22Rv1 (cell line): ENCODE results near the gene ANKRD26.

Source experiments
- H3K27ac ChIP-seq: fragments of 450-650 bp; 2 replicates; pipeline ENCODE4 v1.5.1; 2017
- ZFX ChIP-seq: fragments of 450-650 bp; IDR thresholded peaks from 2 replicates; pipeline ENCODE4 v1.6.1; 2017; ENCODE audit warnings: antibody characterized with exemption, borderline replicate concordance
- TF ChIP-seq, protein P1 (sequence below): fragments of 450-650 bp; IDR thresholded peaks from 2 replicates; pipeline ENCODE4 v1.5.1; 2017; ENCODE audit warnings: mild to moderate bottlenecking

ANKRD26 gene

DNA sequence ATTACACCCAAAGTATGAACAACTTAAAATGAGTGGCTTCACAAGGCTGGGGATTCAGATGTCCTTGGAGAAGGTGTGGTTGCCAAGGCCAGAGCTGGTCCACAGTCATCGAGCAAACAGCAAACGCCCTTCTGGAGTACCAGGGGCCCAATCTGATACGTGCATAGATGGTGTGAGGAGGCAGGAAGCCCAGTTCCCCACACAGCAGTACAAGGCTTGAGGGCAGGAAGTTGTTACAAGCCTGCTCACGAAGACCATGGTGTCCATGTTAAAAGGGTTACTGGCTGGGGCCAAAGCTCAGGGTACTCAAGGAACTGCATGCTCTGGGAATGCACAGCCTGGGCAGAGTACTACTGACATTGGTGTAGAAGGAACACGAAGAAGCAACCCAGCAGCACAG, 4.6 kb upstream of the ANKRD26 start:
- TF ChIP-seq ZFX = no peak
- TF ChIP-seq, protein P1, sequence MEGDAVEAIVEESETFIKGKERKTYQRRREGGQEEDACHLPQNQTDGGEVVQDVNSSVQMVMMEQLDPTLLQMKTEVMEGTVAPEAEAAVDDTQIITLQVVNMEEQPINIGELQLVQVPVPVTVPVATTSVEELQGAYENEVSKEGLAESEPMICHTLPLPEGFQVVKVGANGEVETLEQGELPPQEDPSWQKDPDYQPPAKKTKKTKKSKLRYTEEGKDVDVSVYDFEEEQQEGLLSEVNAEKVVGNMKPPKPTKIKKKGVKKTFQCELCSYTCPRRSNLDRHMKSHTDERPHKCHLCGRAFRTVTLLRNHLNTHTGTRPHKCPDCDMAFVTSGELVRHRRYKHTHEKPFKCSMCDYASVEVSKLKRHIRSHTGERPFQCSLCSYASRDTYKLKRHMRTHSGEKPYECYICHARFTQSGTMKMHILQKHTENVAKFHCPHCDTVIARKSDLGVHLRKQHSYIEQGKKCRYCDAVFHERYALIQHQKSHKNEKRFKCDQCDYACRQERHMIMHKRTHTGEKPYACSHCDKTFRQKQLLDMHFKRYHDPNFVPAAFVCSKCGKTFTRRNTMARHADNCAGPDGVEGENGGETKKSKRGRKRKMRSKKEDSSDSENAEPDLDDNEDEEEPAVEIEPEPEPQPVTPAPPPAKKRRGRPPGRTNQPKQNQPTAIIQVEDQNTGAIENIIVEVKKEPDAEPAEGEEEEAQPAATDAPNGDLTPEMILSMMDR = no peak
- no peak overlapping the region for H3K27ac ChIP-seq

DNA sequence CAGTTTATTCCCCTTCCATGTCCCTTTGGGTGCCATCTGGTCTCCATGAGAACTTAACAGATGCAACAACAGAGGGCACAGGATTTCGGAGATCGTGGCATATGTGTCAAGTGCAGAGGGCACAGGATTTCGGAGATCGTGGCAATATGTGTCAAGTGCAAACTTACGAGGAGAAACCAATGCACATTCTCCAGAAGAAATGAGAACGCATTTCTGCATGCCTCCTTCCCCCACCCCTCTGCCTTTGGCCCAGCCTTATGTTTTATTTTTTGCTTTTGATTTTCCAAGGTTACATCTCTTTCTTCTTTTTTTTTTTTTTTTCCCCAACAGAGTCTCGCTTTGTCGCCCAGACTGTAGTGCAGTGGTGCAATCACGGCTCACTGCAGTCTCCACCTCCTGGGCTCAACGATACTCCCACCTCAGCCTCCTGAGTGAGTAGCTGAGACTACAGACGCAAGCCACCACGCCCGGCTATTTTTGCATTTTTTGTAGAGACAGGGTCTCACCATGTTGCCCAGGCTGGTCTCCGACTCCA, 586 bp upstream of the ANKRD26 start:
- peak overlapping the region; percentile 85 for H3K27ac ChIP-seq
- TF ChIP-seq, protein P1 = no peak
- no peak for TF ChIP-seq ZFX

DNA sequence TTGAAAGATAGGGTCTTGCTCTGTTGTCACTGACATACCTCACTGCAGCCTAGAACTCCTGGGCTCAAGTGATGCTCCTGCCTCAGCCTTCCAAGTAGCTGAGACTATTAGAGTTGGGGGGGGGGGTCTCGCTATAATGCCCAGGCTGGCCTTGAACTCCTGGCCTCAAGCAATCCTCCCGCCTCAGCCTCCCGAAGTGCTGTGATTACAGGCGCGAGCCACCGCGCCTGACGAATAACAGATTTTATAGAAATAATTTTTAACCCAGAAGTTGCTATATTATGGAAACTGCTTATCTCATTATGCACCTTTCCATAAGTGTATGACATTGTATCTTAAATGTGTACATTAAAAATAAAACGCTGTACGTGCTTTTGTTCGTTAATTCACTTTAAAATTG, 846 bp downstream of the ANKRD26 start:
- no peak for TF ChIP-seq ZFX
- TF ChIP-seq, protein P1 = no peak
- H3K27ac ChIP-seq = peak overlapping the region; percentile 85

DNA sequence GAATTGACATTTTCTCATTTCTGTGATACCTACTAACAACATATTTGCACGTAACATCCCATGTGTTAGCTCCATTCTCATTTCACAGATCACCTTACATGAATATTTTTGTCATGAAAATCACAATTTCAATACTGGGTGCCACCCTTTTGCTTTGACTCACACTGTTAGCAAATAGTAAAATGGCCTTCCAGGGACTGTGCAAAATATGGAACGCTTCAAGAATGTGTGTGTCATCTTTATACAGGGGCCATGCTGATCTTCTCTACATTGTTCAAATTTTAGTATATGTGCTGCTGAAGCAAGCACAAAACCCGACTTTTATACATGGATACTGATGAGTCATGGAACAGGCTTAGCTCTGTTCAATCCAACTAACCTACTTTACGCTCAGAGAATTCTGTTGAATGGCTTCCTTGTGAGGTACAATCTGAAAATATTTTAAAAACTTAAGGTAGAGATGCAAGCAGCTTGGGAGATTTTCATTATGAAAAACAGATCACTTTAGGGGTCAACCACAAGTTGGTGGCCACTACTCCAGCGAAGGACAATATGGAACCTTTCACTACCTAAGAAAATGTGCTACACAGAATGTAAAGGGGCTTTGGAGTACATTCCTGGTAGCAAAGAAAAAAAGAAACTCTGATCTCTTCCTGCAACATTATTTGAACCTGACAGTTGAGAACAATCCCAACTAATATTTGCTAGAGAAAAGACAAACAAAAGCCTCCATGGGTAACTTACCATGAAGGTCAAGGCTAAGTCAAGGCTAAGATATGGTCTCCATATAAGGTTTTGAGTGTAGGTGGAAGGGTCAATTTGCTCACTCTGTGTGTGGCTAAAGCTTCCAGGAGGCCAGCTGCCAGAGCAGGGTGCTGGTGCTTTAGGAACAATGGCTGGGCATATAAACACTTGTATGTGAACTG, 11.9 kb downstream of the ANKRD26 start:
- TF ChIP-seq, protein P1 = no peak
- TF ChIP-seq ZFX = no peak
- H3K27ac ChIP-seq = peak overlapping the region; percentile 47

DNA sequence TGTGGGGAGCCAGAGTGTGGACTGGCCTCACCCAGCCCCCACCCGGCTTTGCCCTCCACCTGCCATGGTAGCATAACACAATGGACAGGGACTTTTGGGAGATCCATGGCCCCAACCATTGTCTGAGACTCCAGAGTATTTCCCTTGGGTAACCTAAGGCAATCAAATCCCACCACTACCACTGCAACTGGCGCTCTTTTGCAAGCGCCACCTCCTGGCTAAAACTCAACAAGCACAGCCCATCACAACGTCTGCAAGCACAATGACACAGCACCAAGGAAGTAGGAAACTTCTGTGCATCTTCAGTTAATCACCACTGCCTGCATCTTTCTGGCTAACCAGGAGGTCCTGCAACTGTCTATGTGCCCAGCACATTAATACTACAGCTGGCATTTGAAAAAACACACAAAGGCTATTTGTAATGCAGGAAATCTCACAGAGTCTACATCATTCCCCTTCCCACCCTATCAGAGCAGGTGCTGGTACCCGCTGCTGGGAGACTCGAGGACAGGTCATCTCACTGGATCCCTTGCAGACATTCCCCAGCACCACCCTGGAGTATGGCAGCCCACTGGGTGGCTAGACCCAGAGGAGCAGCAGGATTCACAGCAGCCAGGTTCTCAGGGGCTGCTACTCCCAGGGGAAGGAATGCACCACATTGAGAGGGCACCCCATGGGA, 27.7 kb downstream of the ANKRD26 start:
- no peak for TF ChIP-seq ZFX
- TF ChIP-seq, protein P1 = peak; percentile 18; the same call in 1 of the 2 replicates
- no peak overlapping the region for H3K27ac ChIP-seq

DNA sequence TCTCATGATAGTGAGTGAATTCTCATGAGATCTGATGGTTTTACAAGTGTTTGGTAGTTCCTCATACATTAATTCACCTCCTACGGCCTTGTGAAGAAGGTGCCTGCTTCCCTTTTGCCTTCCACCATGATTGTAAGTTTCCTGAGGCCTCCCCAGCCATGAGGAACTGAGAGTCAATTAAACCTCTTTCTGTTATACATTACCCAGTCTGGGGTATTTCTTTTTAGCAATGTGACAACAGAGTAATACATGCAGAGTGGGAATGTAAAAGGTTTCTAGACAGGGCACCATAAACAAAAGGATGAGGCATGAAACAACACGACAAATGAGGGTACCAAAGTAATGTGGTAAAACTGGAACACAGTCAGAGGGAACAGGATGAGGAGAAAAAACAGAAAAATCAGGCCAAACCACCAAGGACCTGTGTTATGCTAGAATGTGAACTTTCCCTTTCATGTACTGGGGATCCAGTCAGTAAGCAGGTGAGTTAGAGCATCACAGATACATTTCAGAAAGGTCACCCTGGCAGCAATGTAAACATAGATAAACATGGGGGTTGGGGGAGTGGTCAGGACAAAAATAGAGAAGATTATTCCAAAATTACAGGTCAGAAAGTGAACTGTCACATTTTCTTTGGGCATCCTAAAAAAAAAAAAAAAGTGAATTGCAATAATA, 31.9 kb downstream of the ANKRD26 start:
- no peak overlapping the region for H3K27ac ChIP-seq
- TF ChIP-seq, protein P1 = no peak
- TF ChIP-seq ZFX = no peak
